Sciatic nerve (tissue), 2 donors: ENCODE measurements around the gene ECI2. TPM values are rescaled to one million over a fixed set of nuclear protein-coding genes. Genes with fewer than 3 reads are reported as not detected.

Source experiments
- ATAC-seq: fragments of 200-7000 bp; cut with Tn5 transposase; one replicate; pipeline ENCODE4 v1.9.1; 2020; ENCODE audit warnings: mild to moderate bottlenecking, moderate library complexity
- DNase-seq: peaks from one replicate; pipeline ENCODE4 v3.0.0-alpha.2; 2020; ENCODE audit warnings: low spot score
- intact Hi-C: fragments of 100-400 bp; cut with DNase I; formaldehyde crosslinking; loops from one replicate; pipeline ENCODE4 v1.14.2; 2022
- total RNA-seq: library from RNA; stranded (reverse); fragmentation: NEBNext Ultra II Directional; extraction: Animal tissue kit (Norgen Biotek cat#: 25700); gene quantifications from one replicate; pipeline ENCODE4 v1.2.1, GENCODE V29; 2021
- donor health status: DM: no; HTN: no; CAD: no.
- donor health status: DM: no; HTN: no; CAD: no.

ECI2 gene, protein sequence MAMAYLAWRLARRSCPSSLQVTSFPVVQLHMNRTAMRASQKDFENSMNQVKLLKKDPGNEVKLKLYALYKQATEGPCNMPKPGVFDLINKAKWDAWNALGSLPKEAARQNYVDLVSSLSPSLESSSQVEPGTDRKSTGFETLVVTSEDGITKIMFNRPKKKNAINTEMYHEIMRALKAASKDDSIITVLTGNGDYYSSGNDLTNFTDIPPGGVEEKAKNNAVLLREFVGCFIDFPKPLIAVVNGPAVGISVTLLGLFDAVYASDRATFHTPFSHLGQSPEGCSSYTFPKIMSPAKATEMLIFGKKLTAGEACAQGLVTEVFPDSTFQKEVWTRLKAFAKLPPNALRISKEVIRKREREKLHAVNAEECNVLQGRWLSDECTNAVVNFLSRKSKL
- 43.5 TPM for total RNA-seq

- intact Hi-C loops: no loop called here
- no peak for DNase-seq
- peak; percentile 64 for ATAC-seq
These were observed at the start of gene ECI2 for GRCh38 chr6:4134841-4135664. Gene ECI2 (minus strand): TSS chr6:4135575. CDS start chr6:4135560, 15 bp downstream.

GRCh38 chr6:4180652-4181255 is 45.4 kb upstream of the ECI2 start:
- intact Hi-C loops: no loop called here
- no peak for DNase-seq
- no peak for ATAC-seq

DNA sequence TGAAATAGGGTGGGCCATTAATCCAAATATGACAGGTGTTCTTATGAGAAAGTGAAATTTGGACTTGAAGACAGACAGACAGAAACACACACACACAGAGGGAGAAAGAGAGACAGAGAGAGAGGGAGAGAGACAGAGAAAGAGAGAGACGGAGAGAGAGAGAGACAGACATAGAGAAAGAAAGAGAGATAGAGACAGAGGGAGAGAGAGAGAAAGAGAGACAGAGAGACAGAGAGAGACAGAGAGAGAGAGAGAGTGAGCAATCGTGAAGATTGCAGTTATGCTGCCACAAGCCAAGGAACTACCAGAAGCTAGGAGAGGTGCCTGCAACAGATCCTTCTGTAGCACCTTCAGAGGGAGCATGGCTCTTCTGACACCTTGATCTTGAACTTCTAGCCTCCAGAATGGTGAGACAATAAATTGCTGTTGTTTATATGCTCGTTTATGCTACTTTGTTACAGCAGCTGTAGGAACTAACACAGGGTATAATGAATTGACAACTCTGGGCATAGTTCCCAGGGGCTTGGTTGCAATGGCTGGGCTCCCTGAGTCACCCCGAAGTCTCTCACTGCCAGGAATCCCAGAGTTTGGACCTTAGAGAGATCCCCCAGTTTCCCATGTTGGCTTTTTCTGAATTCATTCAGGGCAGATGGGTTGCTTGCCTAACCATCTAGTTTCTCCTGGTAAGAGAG is 44.7 kb upstream of the ECI2 start:
- intact Hi-C loops: no loop called here
- ATAC-seq (no peak), DNase-seq (no peak)

- intact Hi-C loops: no loop called here
- DNase-seq (no peak), ATAC-seq (no peak)
These were observed 43.5 kb upstream of the ECI2 start for GRCh38 chr6:4178737-4179333.

DNA sequence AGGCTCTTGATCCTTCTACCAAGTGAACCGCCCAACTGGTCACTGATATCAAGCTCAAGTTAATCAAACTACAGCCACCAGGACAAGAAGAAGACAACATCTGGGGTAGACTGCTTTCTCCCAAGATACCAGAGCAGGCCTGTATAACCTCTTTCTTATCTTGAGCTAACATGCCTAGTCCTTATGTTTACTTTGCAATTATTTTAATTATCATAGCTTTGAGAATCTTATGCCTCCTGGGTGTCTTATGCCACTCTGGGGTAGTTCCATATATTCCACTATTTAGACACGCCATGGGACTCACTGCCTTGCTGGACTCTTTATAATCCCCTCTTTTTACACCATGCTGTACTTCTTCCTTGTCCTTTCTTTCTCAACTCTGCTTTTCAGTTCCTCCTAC is 41.5 kb upstream of the ECI2 start:
- intact Hi-C loops: no loop called here
- DNase-seq (no peak), ATAC-seq (no peak)

DNA sequence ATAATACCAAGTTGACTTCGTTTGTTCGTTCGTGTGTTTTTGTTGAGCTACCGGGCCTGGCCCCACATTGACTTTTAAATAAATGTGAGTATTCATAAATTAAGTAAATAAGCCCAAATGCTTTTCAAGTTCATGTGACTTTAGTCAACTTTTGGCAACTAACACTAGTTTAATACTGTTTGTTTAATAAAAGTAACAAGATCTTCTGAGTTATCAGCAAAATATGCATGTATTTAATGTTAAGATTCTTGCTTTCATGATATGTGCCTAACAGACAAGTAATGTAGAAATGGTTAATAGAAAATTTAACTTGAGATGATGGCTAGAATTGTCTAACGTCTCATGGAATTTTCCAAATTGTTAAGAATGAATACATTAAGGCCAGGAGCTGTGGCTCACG is 38.7 kb upstream of the ECI2 start:
- ATAC-seq: no peak
- intact Hi-C loops: no loop called here
- DNase-seq: no peak

DNA sequence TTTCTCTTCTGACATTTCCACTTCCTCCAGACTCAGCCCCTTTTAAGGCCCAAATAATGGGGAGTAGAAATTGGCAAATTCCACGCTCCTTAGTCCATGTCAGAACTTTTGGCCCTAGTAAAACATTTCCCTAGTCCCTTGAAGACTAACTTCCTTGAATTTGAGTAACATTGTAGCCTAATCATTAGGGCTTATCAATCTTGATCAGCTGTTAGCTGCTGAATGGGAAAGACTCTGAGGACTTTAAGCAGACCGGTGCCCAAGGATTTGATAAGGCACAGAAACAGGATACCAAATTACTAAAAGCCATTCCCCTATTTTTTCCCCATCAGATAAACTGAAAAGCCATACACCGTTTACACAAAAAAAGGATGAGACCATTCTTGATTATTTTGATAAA is 37.0 kb upstream of the ECI2 start:
- intact Hi-C loops: no loop called here
- no peak for DNase-seq
- no peak for ATAC-seq

DNA sequence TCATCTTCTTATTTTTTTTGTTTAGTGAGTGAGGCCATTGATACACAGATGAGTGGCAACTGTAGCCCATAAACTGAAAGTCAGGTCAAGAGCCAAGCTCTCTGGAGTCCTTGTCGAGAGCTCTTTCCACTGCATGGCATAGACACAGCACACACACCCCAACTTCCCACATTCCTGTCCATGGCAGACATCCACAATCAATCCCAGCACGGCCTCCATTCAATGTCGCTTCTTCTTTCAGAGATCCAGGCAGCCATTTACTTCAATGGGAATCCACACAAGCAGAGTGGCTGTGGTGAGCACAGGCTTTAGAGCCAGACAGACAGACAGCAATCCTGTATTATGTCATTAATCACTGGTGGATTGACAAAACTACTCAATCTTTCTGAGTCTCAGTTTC is 34.9 kb upstream of the ECI2 start:
- ATAC-seq (no peak), DNase-seq (no peak)
- intact Hi-C loops: loop anchor here (2.0 kb wide), 1 partner anchor 617 kb away; no protein-coding TSS in a partner anchor

GRCh38 chr6:4169028-4169789 is 33.8 kb upstream of the ECI2 start:
- intact Hi-C loops: no loop called here

GRCh38 chr6:4167833-4168232 is 32.5 kb upstream of the ECI2 start:
- intact Hi-C loops: no loop called here
- no peak for ATAC-seq
- no peak for DNase-seq

More at GRCh38 chr6:4169028-4169789, 33.8 kb upstream of the ECI2 start:
- ATAC-seq (no peak), DNase-seq (no peak)

DNA sequence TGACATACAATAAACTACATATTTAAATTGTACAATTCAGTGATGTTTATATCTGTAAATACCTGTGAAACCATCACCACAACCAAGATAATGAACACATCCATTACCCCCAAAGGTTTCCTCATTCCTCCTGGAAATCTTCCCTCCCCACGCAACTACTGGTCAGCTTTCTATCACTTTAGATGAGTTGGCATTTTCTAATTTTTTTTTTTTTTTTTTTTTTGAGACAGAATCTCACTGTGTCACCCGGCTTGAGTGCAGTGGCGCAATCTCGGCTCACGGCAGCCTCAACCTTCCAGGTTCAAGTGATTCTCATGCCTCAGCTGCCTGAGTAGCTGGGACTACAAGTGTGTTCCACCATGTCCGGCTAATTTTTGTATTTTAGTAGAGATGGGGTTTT is 31.7 kb upstream of the ECI2 start:
- DNase-seq (no peak), ATAC-seq (no peak)
- intact Hi-C loops: no loop called here

- DNase-seq: no peak
- no peak for ATAC-seq
- intact Hi-C loops: no loop called here
These were observed 29.1 kb upstream of the ECI2 start for GRCh38 chr6:4164456-4164855.

- ATAC-seq (no peak), DNase-seq (no peak)
- intact Hi-C loops: no loop called here
These were observed 28.7 kb upstream of the ECI2 start for GRCh38 chr6:4164117-4164442.

- intact Hi-C loops: no loop called here
- DNase-seq (no peak), ATAC-seq (no peak)
These were observed 28.2 kb upstream of the ECI2 start for GRCh38 chr6:4163408-4164116.

GRCh38 chr6:4162370-4162769 is 27.0 kb upstream of the ECI2 start:
- intact Hi-C loops: no loop called here
- ATAC-seq: no peak
- DNase-seq: no peak

- DNase-seq (no peak), ATAC-seq (no peak)
- intact Hi-C loops: loop anchor here (10.0 kb wide), 1 partner anchor 105 kb away; no protein-coding TSS in a partner anchor
These were observed 24.1 kb upstream of the ECI2 start for GRCh38 chr6:4159491-4159890.

DNA sequence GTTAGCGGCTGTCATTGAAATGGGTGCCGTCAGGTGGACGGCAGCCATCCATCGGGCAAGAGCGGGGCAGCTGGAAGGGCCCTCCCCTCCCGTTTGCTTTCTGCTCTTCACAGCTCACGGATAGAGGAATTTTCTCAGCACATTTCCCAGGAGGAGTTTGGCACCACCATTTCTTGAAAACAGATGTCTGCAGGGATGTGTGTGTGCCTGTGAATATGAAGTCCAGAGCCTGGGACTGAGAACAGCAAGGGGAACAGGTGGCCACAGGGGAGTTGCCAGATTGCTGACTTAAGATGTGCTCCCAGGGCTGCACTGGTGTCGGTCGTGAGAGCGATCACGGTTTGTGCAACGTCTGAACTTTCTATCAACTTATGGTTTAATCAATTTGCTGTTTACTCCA is 22.1 kb upstream of the ECI2 start:
- intact Hi-C loops: loop anchor here (10.0 kb wide), 1 partner anchor 103 kb away; no protein-coding TSS in a partner anchor
- ATAC-seq (no peak), DNase-seq (no peak)
